GM21528 (cell line): ENCODE data around the gene SESTD1.
A peak's percentile ranks its signal among the peaks of the same experiment; 100 is the strongest.

ENCODE experiments used
- ATAC-seq: cut with Tn5 transposase; IDR thresholded peaks from one replicate; pipeline ENCODE4 v1.9.1; 2021; ENCODE audit warnings: mild to moderate bottlenecking, moderate library complexity; ENCODE audit not compliant: unreplicated experiment, low FRiP score

SESTD1 gene

GRCh38 chr2:179195141-179195540 lies 69.5 kb downstream of the SESTD1 start:
- no peak for ATAC-seq

GRCh38 chr2:179193759-179194394 lies 70.8 kb downstream of the SESTD1 start:
- no peak for ATAC-seq

- ATAC-seq: no peak
Measured at GRCh38 chr2:179191110-179191509, 73.5 kb downstream of the SESTD1 start.

GRCh38 chr2:179186126-179186525 lies 78.5 kb downstream of the SESTD1 start:
- ATAC-seq: no peak

- ATAC-seq: no peak
Measured at GRCh38 chr2:179184610-179185009, 80.0 kb downstream of the SESTD1 start.

- peak; percentile 52 for ATAC-seq
Measured at GRCh38 chr2:179181002-179181401, 83.6 kb downstream of the SESTD1 start.

- no peak for ATAC-seq
Measured at GRCh38 chr2:179180242-179180641, 84.4 kb downstream of the SESTD1 start.

GRCh38 chr2:179179719-179180118 lies 84.9 kb downstream of the SESTD1 start:
- no peak for ATAC-seq

- ATAC-seq: no peak
Measured at GRCh38 chr2:179177694-179178093, 86.9 kb downstream of the SESTD1 start.

GRCh38 chr2:179174240-179174639 lies 90.4 kb downstream of the SESTD1 start:
- ATAC-seq: no peak

GRCh38 chr2:179172894-179173293 lies 91.7 kb downstream of the SESTD1 start:
- no peak for ATAC-seq

GRCh38 chr2:179171371-179171770 lies 93.3 kb downstream of the SESTD1 start:
- ATAC-seq: no peak

- ATAC-seq: no peak
Measured at GRCh38 chr2:179170901-179171300, 93.7 kb downstream of the SESTD1 start.

GRCh38 chr2:179165356-179166000 lies 99.2 kb downstream of the SESTD1 start:
- ATAC-seq: no peak

GRCh38 chr2:179141206-179141605 lies 123.4 kb downstream of the SESTD1 start:
- no peak for ATAC-seq

- no peak for ATAC-seq
Measured at GRCh38 chr2:179140571-179140970, 124.1 kb downstream of the SESTD1 start.

- ATAC-seq: no peak
Measured at GRCh38 chr2:179139506-179139905, 125.1 kb downstream of the SESTD1 start.

GRCh38 chr2:179137200-179137759 lies 127.4 kb downstream of the SESTD1 start:
- ATAC-seq: no peak

- no peak for ATAC-seq
Measured at GRCh38 chr2:179133016-179133415, 131.6 kb downstream of the SESTD1 start.

GRCh38 chr2:179132076-179132475 lies 132.6 kb downstream of the SESTD1 start:
- ATAC-seq: no peak

- ATAC-seq: no peak
Measured at GRCh38 chr2:179130560-179130959, 134.1 kb downstream of the SESTD1 start.
